Hair follicle dermal papilla cell (primary cell): ENCODE measurements around the gene GLB1L. TPM values are rescaled to one million over a fixed set of nuclear protein-coding genes. Genes with fewer than 3 reads are reported as not detected.

Experiments used
- small RNA-seq: library from RNA; depleted of rRNA; stranded (forward); fragments of <200 nt; gene quantifications from one replicate; pipeline ENCODE3, GENCODE V24; 2012
- total RNA-seq: library from RNA; depleted of rRNA; stranded (reverse); fragments of >200 nt; gene quantifications from 2 replicates; pipeline ENCODE4 v1.2.3, GENCODE V29; 2012

GLB1L gene
- 11.9 and 18.8 TPM in 2 replicates for total RNA-seq

GRCh38 chr2:219245148-219245898 lies at the start of gene GLB1L, which contains the start of gene STK16:
TSS of gene GLB1L (minus strand) at chr2:219245444. CDS start at chr2:219243573, 1,871 bp downstream.
TSS of gene STK16 (plus strand) at chr2:219245479. CDS start at chr2:219246000, 521 bp downstream.

GRCh38 chr2:219279151-219279915 lies 34.1 kb upstream of the GLB1L start, which contains the start of gene DNAJB2:
TSS of gene DNAJB2 (plus strand) at chr2:219279366. CDS start at chr2:219279834, 468 bp downstream.

GRCh38 chr2:219253753-219254589 lies 8.7 kb upstream of the GLB1L start, which contains the start of gene TUBA4A:
TSS of gene TUBA4A (minus strand) at chr2:219253918. CDS start at chr2:219253858, 60 bp downstream.

GRCh38 chr2:219252900-219253752 lies 7.9 kb upstream of the GLB1L start, which contains the start of gene TUBA4B:
TSS of gene TUBA4B (plus strand) at chr2:219253243. CDS start at chr2:219253408, 165 bp downstream.

GRCh38 chr2:219229305-219230058 lies 15.8 kb downstream of the GLB1L start, which contains the start of the genes ANKZF1 and ATG9A:
TSS of gene ANKZF1 (plus strand) at chr2:219229806. CDS start at chr2:219230258, 452 bp downstream.
TSS of gene ATG9A (minus strand) at chr2:219229636. CDS start at chr2:219228024, 1,612 bp downstream.

DNA sequence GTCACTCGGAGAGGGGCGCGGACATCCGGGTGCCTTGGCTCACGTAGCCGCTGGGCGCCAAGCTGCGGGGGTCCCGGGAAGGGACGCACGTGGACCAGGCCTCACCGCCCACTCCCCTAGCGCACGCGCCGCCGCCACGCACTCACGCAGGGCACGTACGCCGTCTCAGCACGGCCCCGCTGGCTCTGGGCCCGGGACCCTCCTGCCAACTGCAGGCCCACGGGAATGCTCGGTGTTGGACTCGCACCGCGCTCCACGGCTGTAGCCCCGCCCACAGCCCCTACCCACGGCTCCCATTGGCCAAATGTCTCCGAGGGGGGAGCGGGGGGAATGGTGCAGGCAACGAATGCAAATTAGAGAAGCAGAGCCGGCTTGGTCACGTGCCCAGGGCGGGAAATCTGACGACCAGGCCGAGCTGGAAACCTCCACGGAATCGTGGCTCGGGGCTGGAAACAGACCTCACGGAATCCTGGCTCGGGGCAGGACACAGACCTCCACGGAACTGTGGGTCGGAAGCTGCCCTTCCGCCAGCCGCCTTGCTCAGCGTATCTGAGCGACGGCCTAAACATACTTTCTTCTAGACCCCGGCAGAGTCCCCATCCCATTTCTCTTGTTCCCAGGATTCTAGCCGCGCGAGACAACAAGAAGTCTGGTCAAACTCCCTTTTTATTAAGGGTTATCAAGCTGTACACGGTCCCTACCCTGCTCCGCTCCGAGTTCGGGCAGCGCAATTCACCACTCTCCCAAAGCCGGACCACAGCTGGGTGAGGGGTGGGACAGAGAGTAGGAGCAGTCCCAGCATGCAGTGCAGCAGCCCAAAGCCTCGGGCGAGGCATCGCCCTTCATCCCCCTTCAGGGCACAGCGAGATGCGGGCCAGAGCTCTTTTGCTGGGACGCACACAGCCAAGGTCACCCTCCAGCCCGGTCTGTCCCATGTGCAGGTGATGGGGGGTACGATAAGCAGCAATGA lies 26.2 kb downstream of the GLB1L start, which contains the start of gene ABCB6:
Gene ABCB6 (minus strand): TSS at position 227 of the 970 bp plus-strand sequence. CDS start 285 bp downstream, outside the sequence.

DNA sequence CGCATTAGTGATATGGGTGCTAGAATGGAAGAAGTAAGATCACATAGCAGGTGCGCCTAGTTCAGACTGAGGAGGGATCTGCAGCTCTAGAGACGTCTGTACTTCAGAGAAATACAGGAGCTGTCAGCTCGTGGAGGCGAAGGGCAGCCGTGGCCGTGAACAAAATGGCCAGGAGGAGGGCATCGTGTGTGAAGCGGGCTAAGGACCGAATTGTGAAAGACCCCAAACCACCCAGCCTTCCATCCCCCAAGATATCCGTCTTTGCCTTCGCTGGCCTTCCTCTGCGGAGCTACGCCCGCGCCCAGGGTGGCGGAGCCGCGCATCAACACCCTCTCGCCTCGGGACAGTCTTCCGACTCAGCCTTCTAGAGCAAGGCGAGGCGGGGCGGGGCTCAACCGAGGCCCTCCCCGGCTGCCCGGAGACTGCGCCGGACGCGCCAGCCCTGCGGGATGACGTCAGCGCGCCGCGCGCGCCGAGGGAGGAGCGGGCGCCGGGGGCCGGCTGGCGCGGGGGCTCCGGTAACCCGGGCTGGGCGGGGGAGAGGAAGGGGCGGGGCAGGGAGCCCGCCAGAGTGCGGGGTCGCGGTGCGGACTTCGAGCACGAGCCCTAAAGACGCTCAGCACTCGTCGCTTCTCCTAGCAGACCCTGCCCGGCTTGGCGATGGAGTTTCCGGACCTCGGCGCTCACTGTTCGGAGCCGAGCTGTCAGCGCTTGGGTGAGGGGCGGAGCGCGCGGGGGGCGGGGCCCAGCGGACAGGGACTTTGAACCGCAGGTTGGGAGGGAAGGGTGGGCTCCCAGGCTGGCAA lies 38.7 kb downstream of the GLB1L start, which contains the start of gene ZFAND2B:
Gene ZFAND2B (plus strand): TSS at position 455 of the 806 bp plus-strand sequence. CDS start 206 bp downstream, at position 661.

Small RNA genes lying within 50 kb of the gene (small RNA-seq; reads per million reads assigned to genes)
- gene MIR153-1: not detected

Other genes with a start within 250 kb of the GLB1L start
- not detected in 2 replicates for gene CFAP65, start 203.9 kb downstream of the GLB1L start, total RNA-seq
- gene IHH, start 184.5 kb downstream of the GLB1L start, total RNA-seq: 0.12 TPM in 1 of 2 replicates, not detected in the other
- gene NHEJ1, start 84.6 kb downstream of the GLB1L start, total RNA-seq: 21.1 and 22.2 TPM in 2 replicates
- 0.85 and 1.5 TPM in 2 replicates for gene SLC23A3, start 75.4 kb downstream of the GLB1L start, total RNA-seq
- 35.7 and 42.0 TPM in 2 replicates for gene CNPPD1, start 68.5 kb downstream of the GLB1L start, total RNA-seq
- 94.1 and 100 TPM in 2 replicates for gene RETREG2, start 67.2 kb downstream of the GLB1L start, total RNA-seq
- gene ZFAND2B, start 38.7 kb downstream of the GLB1L start, total RNA-seq: 22.9 and 31.2 TPM in 2 replicates
- 23.8 and 27.7 TPM in 2 replicates for gene ABCB6, start 26.5 kb downstream of the GLB1L start, total RNA-seq
- 63.0 and 63.8 TPM in 2 replicates for gene ATG9A, start 15.8 kb downstream of the GLB1L start, total RNA-seq
- gene ANKZF1, start 15.6 kb downstream of the GLB1L start, total RNA-seq: 22.2 and 24.8 TPM in 2 replicates
- gene STK16, start within 50 bp of the GLB1L start, total RNA-seq: 45.3 and 69.3 TPM in 2 replicates
- not detected in 2 replicates for gene TUBA4B, start 7.8 kb upstream of the GLB1L start, total RNA-seq
- 42.0 and 68.4 TPM in 2 replicates for gene TUBA4A, start 8.5 kb upstream of the GLB1L start, total RNA-seq
- gene DNAJB2, start 33.9 kb upstream of the GLB1L start, total RNA-seq: 41.4 and 48.5 TPM in 2 replicates
- 0.36 and 0.49 TPM in 2 replicates for gene PTPRN, start 64.0 kb upstream of the GLB1L start, total RNA-seq
- gene RESP18, start 87.3 kb upstream of the GLB1L start, total RNA-seq: not detected in 2 replicates
- 82.3 and 95.2 TPM in 2 replicates for gene DNPEP, start 142.5 kb upstream of the GLB1L start, total RNA-seq
- 1.9 and 2.6 TPM in 2 replicates for gene DES, start 172.9 kb upstream of the GLB1L start, total RNA-seq
- gene SPEG, start 189.4 kb upstream of the GLB1L start, total RNA-seq: 52.9 and 55.8 TPM in 2 replicates